Muscle of arm (tissue), 12 donors: ENCODE measurements around the gene PRXL2C. TPM values are rescaled to one million over a fixed set of nuclear protein-coding genes. Genes with fewer than 3 reads are reported as not detected.
"Not testable (repeated sequence)": the region's sequence is repeated elsewhere in the genome, so short reads cannot be mapped to it uniquely, and the experiment has no call there.

Source experiments
- DNase-seq: peaks from one replicate; pipeline ENCODE4 v3.0.0-alpha.2; 2013
- polyA plus RNA-seq, 12 donors: library from polyadenylated mRNA; unstranded; fragments of 120-200 nt; gene quantifications; one replicate each; pipeline ENCODE4 v1.2.1, GENCODE V29; 2013; ENCODE audit not compliant: insufficient read length in 12 of 12

PRXL2C gene
- polyA plus RNA-seq, 12 donors, result 7.8 to 18.0 (median 13.3) TPM; not detected in 1

DNA sequence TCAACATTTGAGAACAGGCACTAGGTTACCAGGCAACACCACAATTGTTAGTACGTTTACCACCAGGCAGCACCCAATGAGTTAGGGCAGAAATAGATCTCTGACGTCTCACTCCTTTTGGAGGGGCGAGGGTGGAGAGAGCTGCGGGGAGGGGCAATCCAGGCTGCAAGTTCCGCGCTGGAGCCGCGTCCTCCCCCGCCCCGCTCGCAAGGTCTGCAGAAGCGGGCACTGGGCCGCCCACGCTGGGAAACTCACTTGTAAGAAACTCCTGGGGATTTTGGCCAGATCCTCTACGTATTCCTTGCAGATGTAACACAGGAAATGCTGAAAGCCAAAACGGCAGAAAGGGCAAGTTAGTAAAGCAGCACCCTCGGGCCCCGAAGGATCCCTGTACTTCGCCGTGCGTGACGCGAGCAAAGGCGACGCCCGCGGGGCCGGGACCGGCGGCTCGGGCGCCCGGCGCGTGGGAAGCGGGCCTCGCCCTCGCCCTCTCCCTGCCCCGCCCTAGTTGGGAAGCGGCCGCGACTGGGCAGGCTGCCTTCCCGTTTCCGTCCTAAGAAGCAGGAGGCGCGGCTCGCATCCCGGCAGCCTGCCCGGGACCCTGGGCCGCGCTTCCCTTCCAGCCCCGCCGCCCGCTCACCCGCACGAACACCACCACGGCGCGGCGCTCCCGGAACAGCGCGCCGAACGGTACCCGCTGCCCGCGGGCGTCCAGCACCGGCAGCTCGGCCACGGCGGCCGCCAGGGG, 493 bp downstream of the PRXL2C start:
- DNase-seq, result peak; percentile 76

DNA sequence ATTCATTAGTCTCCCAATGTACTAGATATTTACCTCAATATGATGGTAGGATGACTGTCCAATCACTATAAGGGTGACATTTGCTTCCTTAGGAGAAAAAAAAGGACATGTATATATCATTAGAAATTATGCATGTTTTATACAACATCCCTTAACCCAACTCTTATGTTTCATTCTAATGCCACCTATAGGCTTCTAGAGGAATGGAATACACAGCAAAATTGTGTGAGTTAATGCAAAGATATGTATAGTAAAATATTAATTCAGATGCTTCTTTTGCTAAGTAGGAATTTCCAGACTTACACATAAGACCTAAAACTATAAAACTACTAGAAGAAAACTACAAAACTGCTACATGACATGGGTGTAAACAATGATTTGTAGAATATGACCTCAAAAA, 3.5 kb downstream of the PRXL2C start:
- no peak for DNase-seq

DNA sequence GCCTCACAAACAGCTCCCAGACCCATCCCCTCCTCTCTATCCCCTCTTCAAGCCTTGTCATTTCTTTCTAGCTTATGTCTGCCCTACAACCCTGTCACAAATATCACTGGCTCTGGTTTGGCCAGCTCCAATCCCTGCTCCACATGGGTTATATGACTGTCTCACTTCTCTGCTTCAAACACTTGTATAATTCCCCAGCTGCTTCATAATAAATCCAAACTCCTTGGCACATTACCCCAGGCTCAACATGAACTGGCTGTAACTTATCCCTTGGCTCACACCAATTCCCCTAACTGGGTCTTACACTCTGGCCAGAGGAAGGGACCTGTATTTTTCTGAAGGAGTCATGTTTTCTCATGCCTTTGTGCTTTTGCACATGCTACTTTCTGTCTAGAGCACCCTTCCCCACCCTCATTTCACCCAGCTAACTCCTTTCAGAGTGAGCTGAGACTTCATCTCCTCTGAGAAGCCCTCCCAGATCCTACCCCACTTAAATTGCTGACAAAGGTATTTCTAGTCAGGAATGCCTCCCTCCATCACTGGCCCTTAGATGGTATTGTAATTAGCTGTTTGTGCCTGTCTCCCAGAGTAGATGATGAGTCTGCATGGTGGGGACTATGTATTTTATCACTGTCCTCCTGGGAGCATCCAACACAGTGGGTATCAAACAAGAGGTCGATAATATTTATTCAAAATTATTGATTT, 5.3 kb downstream of the PRXL2C start:
- DNase-seq, result no peak

DNA sequence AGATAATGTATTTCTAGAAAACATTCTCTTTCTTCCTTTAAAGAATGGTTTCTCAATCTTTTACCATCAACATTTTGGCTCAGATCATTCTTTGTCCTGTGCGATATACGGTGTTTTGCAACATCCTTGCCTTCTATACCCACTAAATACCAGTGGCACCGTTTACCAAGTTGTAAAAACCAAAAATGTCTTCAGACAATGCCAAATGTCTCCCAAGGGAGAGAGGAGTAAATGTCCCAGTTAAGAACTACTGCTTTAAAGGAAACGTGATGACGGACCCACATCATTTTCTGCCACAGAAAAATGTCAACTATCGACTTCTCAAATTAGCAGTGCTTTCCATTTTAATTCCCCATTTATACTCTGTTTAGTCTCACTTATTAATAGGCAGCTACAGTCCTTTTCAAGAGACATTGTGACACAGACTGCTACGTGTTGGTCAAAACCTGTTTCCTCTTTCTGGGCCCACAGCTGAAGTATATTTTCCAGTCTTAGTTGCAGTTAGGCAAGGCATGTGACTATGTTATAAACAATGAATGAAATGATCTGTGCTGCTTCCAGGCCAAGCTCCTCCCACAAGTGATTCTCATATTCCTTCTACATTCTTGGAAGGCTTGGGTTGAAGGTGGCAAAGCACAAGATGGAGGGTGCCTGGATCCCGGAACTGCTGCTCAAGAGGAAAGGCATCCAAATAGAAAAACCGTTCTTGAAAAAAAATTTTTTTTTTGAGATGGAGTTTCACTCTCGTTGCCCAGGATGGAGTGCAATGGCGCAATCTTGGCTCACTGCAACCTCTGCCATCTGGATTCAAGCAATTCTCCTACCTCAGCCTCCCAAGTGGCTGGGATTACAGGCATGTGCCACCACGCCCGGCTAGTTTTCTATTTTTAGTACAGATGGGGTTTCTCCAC, 8.8 kb downstream of the PRXL2C start:
- no peak for DNase-seq

DNA sequence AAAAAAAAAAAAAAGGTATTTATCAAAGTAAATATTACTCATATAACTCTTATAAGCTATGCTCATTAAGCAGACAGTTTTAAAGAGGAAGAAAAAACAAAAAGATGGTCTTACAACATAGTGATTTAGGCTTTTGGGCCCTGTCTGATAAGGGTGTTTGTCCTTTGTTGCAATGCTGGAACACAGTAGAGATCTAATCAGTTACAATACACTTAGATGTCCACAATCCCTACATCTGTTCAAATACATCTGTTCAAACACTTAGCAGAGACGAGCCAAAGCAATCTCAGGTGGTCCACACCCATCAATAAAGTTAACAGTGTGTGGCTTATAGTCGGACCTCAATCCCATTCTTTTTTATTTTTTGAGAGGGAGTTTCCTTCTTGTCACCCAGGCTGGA, 11.0 kb downstream of the PRXL2C start:
- DNase-seq, result no peak

DNA sequence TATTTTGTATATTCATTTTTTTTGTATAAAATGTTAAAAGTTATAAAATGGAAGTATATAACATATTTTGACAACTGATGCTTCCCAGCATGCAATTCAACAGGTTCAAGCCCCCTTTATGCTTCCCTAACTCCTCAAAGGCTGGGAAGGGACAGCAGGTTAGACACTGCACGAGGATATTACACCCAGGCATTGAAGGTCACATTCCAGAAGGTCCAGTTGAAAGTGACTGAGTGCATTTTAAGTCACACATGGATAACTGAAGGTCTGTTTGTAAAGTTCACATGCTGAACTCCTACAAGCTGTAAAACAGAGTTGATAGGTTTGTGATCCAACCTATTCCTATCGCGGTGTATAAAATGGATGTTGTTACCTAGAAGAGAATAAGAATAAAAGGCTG, 13.6 kb downstream of the PRXL2C start:
- no peak for DNase-seq

DNA sequence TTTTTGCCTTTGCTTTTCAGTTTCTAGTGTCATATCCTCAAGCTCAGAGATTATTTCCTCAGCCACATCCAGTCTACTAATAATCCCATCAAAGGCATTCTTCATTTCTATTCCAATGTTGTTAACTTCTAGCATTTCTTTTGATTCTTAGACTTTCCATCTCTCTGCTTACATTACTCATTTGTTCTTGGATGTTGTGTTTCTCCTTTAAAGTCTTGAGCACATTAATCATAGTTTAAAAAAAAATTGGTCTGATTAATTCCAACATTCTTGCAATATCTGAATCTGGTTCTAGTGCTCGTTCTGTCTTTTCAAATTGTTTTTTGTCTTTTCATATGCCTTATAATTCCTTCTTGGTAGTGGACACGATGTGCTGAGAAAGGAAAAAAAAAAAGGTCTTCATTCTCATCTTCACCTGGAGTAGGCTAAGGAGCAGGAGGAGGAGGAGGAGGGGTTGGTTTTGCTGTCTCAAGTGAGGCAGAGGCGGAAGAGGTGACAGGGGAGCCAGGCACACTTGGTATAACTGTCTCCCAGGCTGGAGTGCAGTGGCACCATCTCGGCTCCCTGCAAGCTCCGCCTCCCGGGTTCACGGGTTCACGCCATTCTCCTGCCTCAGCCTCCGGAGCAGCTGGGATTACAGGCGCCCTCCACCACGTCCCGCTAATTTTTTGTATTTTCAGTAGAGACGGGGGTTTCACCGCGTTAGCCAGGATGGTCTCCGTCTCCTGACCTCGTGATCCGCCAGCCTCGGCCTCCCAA, 16.3 kb downstream of the PRXL2C start:
- DNase-seq, result no peak

DNA sequence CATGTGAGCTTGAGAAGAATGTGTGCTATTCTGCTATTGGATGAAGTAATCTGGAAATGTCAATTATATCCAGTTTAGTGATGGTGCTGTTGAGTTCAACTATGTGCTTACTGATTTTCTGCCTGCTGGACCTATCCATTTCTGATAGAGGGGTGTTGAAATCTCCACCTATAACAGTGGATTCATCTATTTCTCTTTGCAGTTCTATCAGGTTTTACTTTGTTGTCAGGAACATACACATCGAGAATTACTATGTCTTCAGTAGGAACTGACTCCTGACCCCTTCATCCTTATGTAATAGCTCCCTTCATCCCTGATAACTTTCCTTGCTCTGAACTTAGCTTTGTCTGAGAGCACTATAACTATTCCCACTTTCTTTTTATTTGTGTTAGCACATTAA, 18.7 kb downstream of the PRXL2C start:
- DNase-seq, result no peak

DNA sequence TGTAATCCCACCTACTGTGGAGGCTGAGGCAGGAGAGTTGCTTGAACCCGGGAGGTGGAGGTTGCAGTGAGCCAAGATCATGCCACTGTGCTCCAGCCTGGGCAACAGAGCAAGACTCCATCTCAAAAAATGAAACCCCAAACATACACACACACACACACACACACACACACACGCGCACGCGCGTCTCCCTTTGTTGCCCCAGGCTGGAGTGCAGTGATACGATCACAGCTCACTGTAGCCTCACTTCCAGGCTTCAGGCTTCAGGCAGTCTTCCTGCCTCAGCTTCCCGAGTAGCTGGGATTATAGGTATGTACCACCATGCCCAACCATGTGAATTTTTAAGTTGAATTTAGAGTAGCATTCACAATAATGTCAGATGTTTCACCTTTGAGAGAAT, 21.5 kb downstream of the PRXL2C start:
- DNase-seq, result not testable (repeated sequence)

DNA sequence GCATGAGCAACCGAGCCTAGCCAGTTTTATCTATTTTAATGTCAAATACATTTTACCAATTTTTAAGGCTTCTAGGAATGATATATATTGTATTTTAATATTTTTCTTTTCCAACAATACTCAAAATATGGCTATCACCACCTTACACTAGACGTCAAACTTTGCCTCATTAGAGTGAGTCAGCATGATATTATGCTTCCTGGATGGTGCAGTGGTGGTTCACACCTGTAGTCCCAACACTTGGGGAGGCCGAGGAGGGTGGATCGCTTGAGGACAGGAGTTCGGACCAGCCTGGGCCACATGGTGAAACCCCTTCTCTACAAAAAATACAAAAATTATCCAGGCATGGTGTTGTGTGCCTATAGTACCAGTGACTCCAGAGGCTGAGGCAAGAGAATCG, 28.2 kb downstream of the PRXL2C start:
- DNase-seq, result no peak

DNA sequence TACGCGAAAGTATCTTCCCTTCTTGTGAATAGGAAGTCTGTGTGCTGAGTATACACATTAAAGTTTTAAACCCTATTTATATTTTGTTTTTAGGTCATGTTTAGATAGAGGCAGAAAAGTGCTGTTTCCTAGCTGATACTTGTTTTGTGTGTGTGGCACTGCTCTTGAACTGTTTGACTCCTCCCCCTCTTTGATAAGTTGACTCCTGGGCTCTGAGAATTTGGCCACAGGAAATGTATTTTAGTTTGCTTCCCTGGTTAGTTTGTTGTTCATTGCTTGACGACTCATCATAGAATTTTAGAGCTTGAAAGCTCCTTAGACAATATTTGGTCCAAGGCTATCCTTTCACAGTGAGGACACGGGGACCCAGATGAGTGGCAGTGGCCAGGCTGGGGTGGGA, 33.5 kb downstream of the PRXL2C start:
- no peak for DNase-seq

DNA sequence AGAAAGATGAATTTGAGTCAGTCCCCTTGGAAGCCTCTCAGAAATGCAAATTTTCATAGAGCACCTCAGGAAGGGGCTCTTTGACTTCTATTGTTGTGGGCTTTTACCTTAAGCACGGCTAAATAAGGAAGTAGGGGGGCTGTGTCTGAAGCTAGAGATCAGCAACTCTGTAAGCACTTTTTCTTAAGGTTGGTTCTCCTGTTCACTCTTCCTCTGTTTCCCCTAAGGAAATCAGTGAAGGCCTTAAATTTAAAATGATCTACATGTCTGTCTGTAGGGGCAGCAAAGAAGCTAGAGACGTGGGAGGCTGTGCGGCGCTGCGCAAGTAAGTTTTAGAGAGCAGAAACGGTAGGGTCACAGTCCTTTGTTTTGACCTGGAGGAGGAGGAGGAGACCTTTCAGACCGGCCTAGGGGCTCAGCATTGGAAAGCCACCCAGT, 34.3 kb downstream of the PRXL2C start:
- no peak for DNase-seq

DNA sequence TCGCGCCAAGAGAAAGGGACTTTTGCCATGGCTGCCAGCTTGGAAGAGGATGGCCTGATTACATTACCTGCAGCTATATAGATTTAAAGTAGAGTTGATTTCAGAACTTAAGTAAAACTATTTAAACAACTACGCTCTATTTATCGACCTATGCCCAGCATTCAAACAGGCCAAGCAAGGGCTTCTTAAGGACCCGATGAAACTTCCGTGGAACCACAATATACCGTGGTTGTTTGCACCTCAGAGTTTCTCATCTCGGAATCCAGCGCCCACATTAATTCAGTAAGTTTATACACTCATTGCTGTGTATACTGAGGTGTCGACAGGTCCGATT, 35.0 kb downstream of the PRXL2C start:
- no peak for DNase-seq

DNA sequence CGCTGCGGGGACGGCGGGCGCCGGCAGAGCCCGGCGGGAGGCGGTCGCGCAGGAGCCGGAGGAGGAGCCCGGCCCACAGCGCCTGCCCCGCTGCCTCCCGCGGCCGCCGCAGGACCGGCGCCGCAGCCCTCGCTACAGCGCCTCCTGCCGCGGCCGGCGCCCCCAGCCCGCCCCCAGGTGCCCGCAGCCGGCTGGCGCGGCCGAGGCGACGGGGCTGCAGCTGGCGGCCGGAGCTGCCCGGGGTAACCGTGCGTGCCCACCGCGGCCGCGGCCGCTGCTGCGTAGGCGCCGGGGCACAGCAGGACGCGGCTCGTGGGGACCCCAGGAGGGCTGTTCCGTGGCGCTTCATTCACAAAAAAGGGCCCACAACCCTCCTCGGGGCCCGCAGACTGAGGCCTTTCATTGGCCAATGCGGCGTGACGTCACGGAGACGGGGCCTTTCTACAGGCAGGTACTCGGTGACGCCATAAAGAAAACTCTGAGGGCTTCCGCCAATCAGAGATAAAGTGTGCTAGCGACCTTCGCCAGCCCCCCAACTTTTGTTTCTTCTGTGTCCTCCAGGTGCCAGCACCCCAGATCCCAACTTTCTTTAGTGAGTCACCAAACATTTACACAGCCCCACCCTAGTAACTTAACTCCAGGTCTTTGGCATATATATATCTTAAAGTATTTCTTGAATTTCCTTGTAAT, 35.5 kb downstream of the PRXL2C start, which contains the start of gene CDC14B:
TSS of gene CDC14B (minus strand) at position 353 of the 690 bp plus-strand sequence. CDS start 465 bp downstream, outside the sequence.
- peak; percentile 70 for DNase-seq

DNA sequence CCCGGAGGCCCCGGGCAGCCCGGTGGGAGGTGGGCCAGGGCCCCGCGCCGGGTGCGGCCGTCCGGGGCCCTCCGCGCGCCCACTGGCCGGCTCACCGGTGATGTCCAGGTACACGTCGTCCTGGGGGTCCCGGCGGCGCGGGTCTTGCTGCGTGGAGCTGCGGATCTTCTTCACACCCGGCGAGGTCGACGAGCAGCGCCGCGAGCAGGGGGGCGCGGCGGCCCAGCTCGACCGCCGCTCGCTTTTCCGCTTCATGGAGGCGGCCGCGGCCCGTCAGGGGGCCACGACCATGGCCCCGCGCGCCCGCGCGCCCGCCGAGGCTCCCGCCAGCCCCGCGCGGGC, 36.0 kb downstream of the PRXL2C start:
- no peak for DNase-seq

DNA sequence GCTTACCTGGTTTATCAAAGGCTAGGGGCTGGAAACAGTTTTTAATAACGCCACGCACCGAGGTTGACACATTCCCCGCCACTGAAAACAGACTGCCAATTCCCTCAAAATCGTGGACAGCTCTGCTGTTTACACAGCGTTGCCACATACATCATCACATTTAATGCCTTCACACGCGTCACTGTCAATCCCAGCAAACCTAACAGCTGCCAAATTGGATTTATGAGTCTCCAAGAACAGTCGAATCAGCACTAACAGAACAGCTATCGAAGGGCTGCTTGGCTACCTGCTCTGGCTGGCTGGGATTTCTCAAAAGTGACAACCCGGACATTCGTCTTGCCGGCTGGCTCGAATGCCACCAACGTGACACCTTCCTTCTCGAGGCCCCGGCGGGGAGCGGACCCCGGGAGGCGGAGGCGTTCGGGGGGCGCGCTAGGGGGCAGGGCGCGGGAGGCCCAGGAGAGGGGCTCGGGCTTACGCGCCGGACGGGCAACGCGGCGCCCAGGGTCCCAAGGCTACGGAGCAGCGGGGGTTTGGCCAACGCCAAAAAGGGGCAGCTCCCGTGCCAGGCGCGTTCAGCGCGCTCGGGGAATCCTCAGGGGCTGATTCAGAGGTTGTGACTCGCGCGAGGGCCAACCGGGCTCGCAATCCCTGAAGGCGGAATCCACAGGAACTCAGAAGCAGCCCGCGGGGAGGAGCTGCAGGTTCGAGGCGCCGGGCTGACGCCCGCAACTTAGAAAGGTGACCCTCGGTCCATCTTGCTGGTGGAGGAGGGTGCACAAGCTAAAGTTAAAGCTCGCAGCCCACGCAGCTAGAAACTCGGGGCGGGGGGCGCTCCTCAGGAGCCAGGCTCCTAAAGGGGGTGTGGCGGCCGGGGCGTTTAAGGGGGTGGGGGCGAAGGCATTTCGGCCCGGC, 36.7 kb downstream of the PRXL2C start:
- peak; percentile 33 for DNase-seq

DNA sequence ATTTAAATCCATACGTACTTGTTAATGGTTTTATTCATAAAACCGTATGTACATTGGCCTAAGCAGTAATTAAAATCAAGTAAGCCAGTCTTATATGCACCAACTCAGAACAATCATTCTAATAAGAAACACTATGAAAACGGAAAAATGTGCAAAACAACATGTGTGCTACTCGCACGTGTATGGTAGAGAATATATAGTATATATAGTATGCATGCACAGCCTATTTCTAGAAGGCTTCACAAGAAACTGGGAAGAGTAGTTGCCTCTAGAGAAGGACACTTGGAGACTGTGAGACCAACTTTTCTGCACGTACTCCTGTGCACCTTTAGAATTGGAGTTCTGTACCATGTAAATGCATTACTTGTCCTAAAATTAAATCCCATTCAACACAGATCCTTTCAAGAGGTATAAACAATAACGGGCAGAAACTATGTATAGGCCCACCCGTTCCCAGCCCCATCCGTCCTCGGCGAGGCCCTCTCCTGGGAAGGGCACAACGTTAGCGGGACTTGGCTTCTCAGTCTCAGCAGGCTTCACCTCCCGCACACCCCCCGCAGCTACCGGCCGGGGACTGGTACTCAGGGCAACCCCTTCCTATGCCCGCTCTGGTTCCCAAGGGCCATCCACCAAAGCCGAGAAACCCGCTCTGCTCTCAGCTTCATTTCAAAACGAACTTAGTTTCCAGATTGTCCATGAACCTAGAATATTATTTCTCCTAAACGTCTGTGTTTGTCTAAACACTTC, 37.5 kb downstream of the PRXL2C start:
- no peak for DNase-seq

DNA sequence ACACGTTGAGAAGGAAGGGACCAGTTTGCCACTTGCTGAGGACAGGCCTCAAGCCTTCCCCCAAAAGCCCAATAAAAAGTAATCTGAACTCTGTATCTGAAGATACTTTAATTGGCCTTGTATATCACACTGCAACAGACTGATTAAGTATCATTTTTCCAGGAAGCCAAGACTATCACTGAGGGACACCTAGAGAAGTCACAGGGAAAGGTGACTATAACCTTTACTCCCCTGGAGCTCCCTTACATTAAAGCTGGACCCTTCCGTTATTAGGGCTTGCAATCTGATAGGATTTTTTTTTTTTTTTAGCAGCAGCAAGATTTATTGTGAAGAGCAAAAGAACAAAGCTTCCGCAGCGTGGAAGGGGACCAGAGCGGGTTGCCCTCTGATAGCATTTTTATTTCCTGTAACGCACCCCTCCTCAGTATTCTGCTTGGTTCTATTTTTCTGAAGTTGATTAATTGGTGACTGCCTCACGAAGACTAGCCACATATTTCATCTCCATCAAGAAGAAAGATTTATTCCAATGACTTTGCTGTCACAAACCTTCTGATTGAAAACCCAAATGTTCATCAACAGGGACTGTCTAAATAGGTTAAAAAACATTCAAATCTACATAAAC, 38.2 kb downstream of the PRXL2C start:
- DNase-seq, result no peak

DNA sequence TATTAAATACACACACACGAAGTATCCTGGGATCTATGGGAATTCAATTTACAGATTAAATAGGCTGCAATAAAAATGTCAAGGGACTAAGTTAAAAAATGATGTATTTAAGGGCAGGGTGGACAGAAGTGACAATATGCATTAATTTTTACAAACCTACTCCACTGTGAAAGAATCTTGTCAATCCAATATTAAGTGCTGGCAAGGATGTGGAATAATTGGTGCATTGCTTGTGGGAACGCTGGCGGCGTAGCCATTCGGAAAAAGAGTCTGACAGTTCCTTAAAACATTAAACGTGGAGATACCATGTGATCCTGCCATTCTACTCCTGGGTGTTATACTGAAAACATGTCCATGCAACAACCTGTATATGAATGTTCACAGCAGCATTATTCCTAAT, 39.7 kb downstream of the PRXL2C start:
- no peak for DNase-seq
